Liver (tissue), 9 donors: Measurements from ENCODE around the gene ZDHHC18. TPM values are rescaled to one million over a fixed set of nuclear protein-coding genes. Genes with fewer than 3 reads are reported as not detected.

Experiments used
- DNase-seq: peaks from one replicate; pipeline ENCODE4 v3.0.0-alpha.2; 2017; ENCODE audit warnings: low spot score
- H3K27ac ChIP-seq, 2 donors: one replicate each; pipeline ENCODE4 v1.7.0; 2013; ENCODE audit warnings: inconsistent platforms in 2 of 2, low read length in 2 of 2, control low read depth in 1 of 2, low read depth in 1 of 2, mild to moderate bottlenecking in 1 of 2
- H3K27me3 ChIP-seq, 4 donors: one replicate each; pipeline versions ENCODE4 v1.6.1 to v1.7.0; 2013; ENCODE audit warnings: low read length in 3 of 4, inconsistent platforms in 1 of 4, mild to moderate bottlenecking in 1 of 4, moderate library complexity in 1 of 4; ENCODE audit not compliant: control insufficient read depth in 4 of 4, insufficient read depth in 4 of 4
- H3K36me3 ChIP-seq, 4 donors: one replicate each; pipeline versions ENCODE4 v1.6.1 to v1.7.0; 2013; ENCODE audit warnings: low read length in 3 of 4, mild to moderate bottlenecking in 3 of 4, low read depth in 1 of 4, moderate library complexity in 1 of 4; ENCODE audit not compliant: control insufficient read depth in 4 of 4, insufficient read depth in 3 of 4
- H3K4me1 ChIP-seq, 4 donors: one replicate each; pipeline versions ENCODE4 v1.6.1 to v1.7.0; 2013; ENCODE audit warnings: low read length in 3 of 4, mild to moderate bottlenecking in 3 of 4, moderate library complexity in 1 of 4; ENCODE audit not compliant: control insufficient read depth in 4 of 4, insufficient read depth in 4 of 4
- H3K4me3 ChIP-seq, 3 donors: one replicate each; pipeline versions ENCODE4 v1.6.1 to v1.7.0; 2013; ENCODE audit warnings: low read length in 3 of 3, control low read depth in 1 of 3, low read depth in 1 of 3, mild to moderate bottlenecking in 1 of 3
- H3K9ac ChIP-seq, 2 donors: one replicate each; pipeline ENCODE4 v1.7.0; 2013; ENCODE audit warnings: low read length in 2 of 2, mild to moderate bottlenecking in 2 of 2, moderate library complexity in 2 of 2, control low read depth in 1 of 2, low read depth in 1 of 2
- H3K9me3 ChIP-seq, 4 donors: one replicate each; pipeline versions ENCODE4 v1.6.1 to v1.7.0; 2013; ENCODE audit warnings: low read length in 3 of 4; ENCODE audit not compliant: control insufficient read depth in 4 of 4
- FOXA1 ChIP-seq: IDR thresholded peaks from 2 replicates; pipeline ENCODE4 v1.6.1; 2016; ENCODE audit warnings: antibody characterized with exemption
- FOXA2 ChIP-seq: IDR thresholded peaks from 2 replicates; pipeline ENCODE4 v1.6.1; 2016; ENCODE audit warnings: antibody characterized with exemption
- GABPA ChIP-seq, 2 donors: IDR thresholded peaks in 1 of 2; conservative IDR thresholded peaks in 1 of 2; 2 replicates each; pipeline ENCODE4 v1.6.1; 2016; ENCODE audit warnings: antibody characterized with exemption in 2 of 2, mild to moderate bottlenecking in 1 of 2, moderate library complexity in 1 of 2
- HNF4A ChIP-seq, 2 donors: conservative IDR thresholded peaks; 2 replicates each; pipeline ENCODE4 v1.6.1; 2016; ENCODE audit warnings: antibody characterized with exemption in 2 of 2, mild to moderate bottlenecking in 2 of 2
- HNF4G ChIP-seq: IDR thresholded peaks from 2 replicates; pipeline ENCODE4 v1.6.1; 2016; ENCODE audit warnings: antibody characterized with exemption
- JUND ChIP-seq, 2 donors: IDR thresholded peaks; 2 replicates each; pipeline ENCODE4 v1.6.1; 2016; ENCODE audit warnings: antibody characterized with exemption in 2 of 2
- NR2F2 ChIP-seq: IDR thresholded peaks from 2 replicates; pipeline ENCODE4 v1.6.1; 2016; ENCODE audit warnings: antibody characterized with exemption
- RAD21 ChIP-seq, 2 donors: IDR thresholded peaks; 2 replicates each; pipeline ENCODE4 v1.6.1; 2016; ENCODE audit warnings: antibody characterized with exemption in 2 of 2, mild to moderate bottlenecking in 2 of 2
- RXRA ChIP-seq, 2 donors: IDR thresholded peaks; 2 replicates each; pipeline ENCODE4 v1.6.1; 2017 to 2018; ENCODE audit warnings: antibody characterized with exemption in 2 of 2, mild to moderate bottlenecking in 1 of 2
- SP1 ChIP-seq: IDR thresholded peaks from 2 replicates; pipeline ENCODE4 v1.6.1; 2018; ENCODE audit warnings: antibody characterized with exemption, mild to moderate bottlenecking
- TAF1 ChIP-seq: conservative IDR thresholded peaks from 2 replicates; pipeline ENCODE4 v1.6.1; 2016; ENCODE audit warnings: antibody characterized with exemption, mild to moderate bottlenecking
- WGBS: extraction: QIAGEN DNeasy Blood & Tissue Kit; methylation state at CpG from one replicate; pipeline ENCODE4 v1.1.7; 2013; 5-methylcytosine and 5-hydroxymethylcytosine counted together
- polyA plus RNA-seq, 2 donors: library from polyadenylated mRNA; stranded (reverse) in 1 of 2; unstranded in 1 of 2; fragments of 200-250 nt in 1 of 2; fragments of >200 nt in 1 of 2; fragmentation: Nextera tagmentation in 1 of 2; extraction: Ambion mirVana in 1 of 2; gene quantifications; one replicate each; pipeline versions ENCODE4 v1.2.1 to v1.2.3, GENCODE V29; 2013 to 2015
- total RNA-seq, 2 donors: library from RNA; depleted of rRNA; stranded (reverse); fragments of >200 nt; gene quantifications; one replicate each; pipeline ENCODE4 v1.2.3, GENCODE V29; 2014
- TF ChIP-seq, protein P1 (sequence below): IDR thresholded peaks from 2 replicates; pipeline ENCODE4 v1.6.1; 2016; ENCODE audit warnings: antibody characterized with exemption
- TF ChIP-seq, protein P2 (sequence below): IDR thresholded peaks from 2 replicates; pipeline ENCODE4 v1.6.1; 2016; ENCODE audit warnings: antibody characterized with exemption
- TF ChIP-seq, protein P3 (sequence below): IDR thresholded peaks from 2 replicates; pipeline ENCODE4 v1.6.1; 2016; ENCODE audit warnings: antibody characterized with exemption
- donor health status: healthy.
- donor health status: healthy.
- donor health status: healthy.
- donor health status: healthy.
- donor health status: healthy.

ZDHHC18 gene
- total and polyA plus RNA-seq, 4 donors, result 2.6 to 9.2 (median 7.9) TPM

DNA sequence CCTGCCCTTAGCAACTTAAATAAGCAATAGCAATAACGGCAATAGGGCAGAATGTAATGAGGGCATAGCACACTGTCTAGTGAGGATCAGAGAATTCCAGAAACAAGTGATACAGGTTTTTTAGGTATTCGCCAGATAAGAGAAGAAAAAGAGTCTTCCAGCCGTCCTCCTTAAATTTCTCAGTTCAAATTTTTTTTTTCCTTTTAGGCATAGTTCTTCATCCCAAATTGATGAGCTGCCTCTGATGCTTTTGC is 36.9 kb upstream of the ZDHHC18 start:
- 67% methylated on average over 3 of the region's 3 CpGs for WGBS
- no peaks in the 10 kb centered on the region for H3K9me3 ChIP-seq
- no peak overlapping the region for H3K4me3 ChIP-seq
- H3K9ac ChIP-seq, result peak overlapping the region in 1 of 2 donors; percentile 39
- H3K27ac ChIP-seq, result peak overlapping the region in 1 of 2 donors; percentile 100
- TF ChIP-seq, protein P1, sequence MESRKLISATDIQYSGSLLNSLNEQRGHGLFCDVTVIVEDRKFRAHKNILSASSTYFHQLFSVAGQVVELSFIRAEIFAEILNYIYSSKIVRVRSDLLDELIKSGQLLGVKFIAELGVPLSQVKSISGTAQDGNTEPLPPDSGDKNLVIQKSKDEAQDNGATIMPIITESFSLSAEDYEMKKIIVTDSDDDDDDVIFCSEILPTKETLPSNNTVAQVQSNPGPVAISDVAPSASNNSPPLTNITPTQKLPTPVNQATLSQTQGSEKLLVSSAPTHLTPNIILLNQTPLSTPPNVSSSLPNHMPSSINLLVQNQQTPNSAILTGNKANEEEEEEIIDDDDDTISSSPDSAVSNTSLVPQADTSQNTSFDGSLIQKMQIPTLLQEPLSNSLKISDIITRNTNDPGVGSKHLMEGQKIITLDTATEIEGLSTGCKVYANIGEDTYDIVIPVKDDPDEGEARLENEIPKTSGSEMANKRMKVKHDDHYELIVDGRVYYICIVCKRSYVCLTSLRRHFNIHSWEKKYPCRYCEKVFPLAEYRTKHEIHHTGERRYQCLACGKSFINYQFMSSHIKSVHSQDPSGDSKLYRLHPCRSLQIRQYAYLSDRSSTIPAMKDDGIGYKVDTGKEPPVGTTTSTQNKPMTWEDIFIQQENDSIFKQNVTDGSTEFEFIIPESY, result no peak
- no peak for TF ChIP-seq FOXA1
- no peak for TF ChIP-seq GABPA (IDR thresholded peaks at IDR 0.05 in 1 of 2, conservative IDR thresholded peaks at IDR 0.05 in 1 of 2)
- TF ChIP-seq NR2F2, result no peak
- TF ChIP-seq RAD21 (IDR thresholded peaks at IDR 0.05), result no peak
- no peak for TF ChIP-seq FOXA2
- TF ChIP-seq, protein P2, sequence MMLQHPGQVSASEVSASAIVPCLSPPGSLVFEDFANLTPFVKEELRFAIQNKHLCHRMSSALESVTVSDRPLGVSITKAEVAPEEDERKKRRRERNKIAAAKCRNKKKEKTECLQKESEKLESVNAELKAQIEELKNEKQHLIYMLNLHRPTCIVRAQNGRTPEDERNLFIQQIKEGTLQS, result no peak
- H3K27me3 ChIP-seq, result no peaks in the 10 kb centered on the region
- DNase-seq, result no peak
- peaks cover 13 to 76% (median 43%) of the 10 kb centered on the region in 4 donors for H3K4me1 ChIP-seq
- H3K36me3 ChIP-seq, result peaks cover 0 to 5% (median 3%) of the 10 kb centered on the region in 4 donors

DNA sequence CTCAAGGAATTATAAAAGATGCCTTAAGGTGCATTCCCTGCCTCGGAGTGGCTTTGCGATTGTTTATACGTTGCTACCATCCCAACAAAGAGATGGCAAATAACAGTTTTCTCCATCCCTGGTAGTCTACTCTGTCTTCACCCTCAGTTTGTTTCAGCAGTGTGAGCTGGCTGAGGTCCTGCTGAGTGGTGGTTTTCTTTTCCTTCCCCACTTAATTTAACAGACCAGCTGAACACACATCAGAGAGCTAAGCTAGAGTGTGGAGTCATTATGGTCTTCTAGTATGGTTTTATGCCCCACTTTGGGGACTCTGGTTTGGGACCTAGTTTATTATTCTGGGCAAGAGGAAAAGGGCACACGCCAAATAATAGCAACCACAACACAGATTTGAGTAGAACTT is 36.6 kb upstream of the ZDHHC18 start:
- 72% methylated on average over 4 of the region's 4 CpGs for WGBS
- Histone ChIP-seq H3K4me1 (peaks cover 11 to 76% (median 42%) of the 10 kb centered on the region in 4 donors), H3K27ac (no peak overlapping the region)

GRCh38 chr1:26790551-26790953 is 35.9 kb upstream of the ZDHHC18 start:
- peaks cover 9 to 72% (median 37%) of the 10 kb centered on the region in 4 donors for H3K4me1 ChIP-seq
- H3K36me3 ChIP-seq, result peaks cover 0 to 8% (median 4%) of the 10 kb centered on the region in 4 donors
- no peak for TF ChIP-seq JUND (IDR thresholded peaks at IDR 0.05)
- no peak for TF ChIP-seq RAD21 (IDR thresholded peaks at IDR 0.05)
- TF ChIP-seq HNF4A (conservative IDR thresholded peaks at IDR 0.05), result no peak
- TF ChIP-seq, protein P3, sequence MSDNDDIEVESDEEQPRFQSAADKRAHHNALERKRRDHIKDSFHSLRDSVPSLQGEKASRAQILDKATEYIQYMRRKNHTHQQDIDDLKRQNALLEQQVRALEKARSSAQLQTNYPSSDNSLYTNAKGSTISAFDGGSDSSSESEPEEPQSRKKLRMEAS, result no peak
- no peak for TF ChIP-seq TAF1
- no peak for TF ChIP-seq FOXA2
- no peaks in the 10 kb centered on the region for H3K27me3 ChIP-seq
- DNase-seq, result no peak
- H3K9ac ChIP-seq, result no peak overlapping the region
- H3K4me3 ChIP-seq, result no peak overlapping the region
- no peak overlapping the region for H3K27ac ChIP-seq
- H3K9me3 ChIP-seq, result no peaks in the 10 kb centered on the region
- WGBS, result 70% methylated on average over 5 of the region's 5 CpGs

More for the DNA sequence above, 36.6 kb upstream of the ZDHHC18 start:
- H3K4me3 ChIP-seq, result no peak overlapping the region
- TF ChIP-seq NR2F2 (no peak), RXRA (IDR thresholded peaks at IDR 0.05) (no peak)
- H3K9me3 ChIP-seq, result no peaks in the 10 kb centered on the region
- peaks cover 0 to 6% (median 4%) of the 10 kb centered on the region in 4 donors for H3K36me3 ChIP-seq
- H3K9ac ChIP-seq, result peak overlapping the region in 1 of 2 donors; percentile 39
- DNase-seq, result no peak
- H3K27me3 ChIP-seq, result no peaks in the 10 kb centered on the region

GRCh38 chr1:26791148-26791547 is 35.3 kb upstream of the ZDHHC18 start:
- H3K9ac ChIP-seq, result no peak overlapping the region
- no peak for DNase-seq
- H3K9me3 ChIP-seq, result no peaks in the 10 kb centered on the region
- no peak overlapping the region for H3K4me3 ChIP-seq
- H3K27me3 ChIP-seq, result no peaks in the 10 kb centered on the region
- TF ChIP-seq HNF4A (conservative IDR thresholded peaks at IDR 0.05) (no peak), JUND (IDR thresholded peaks at IDR 0.05) (no peak), GABPA (IDR thresholded peaks at IDR 0.05 in 1 of 2, conservative IDR thresholded peaks at IDR 0.05 in 1 of 2) (no peak), FOXA2 (no peak), FOXA1 (no peak), SP1 (no peak), HNF4G (no peak), RAD21 (IDR thresholded peaks at IDR 0.05) (no peak)
- TF ChIP-seq, protein P3, result no peak
- TF ChIP-seq, protein P1, result no peak
- H3K27ac ChIP-seq, result no peak overlapping the region
- 78% methylated on average over 6 of the region's 6 CpGs for WGBS
- peaks cover 9 to 66% (median 31%) of the 10 kb centered on the region in 4 donors for H3K4me1 ChIP-seq
- peaks cover 0 to 8% (median 4%) of the 10 kb centered on the region in 4 donors for H3K36me3 ChIP-seq
